NCI-H69 (cell line): ENCODE results near the gene CELF2.

Experiments
- DNase-seq: peaks from one replicate; lab custom pipeline; 2025; lab: John Stamatoyannopoulos, UW

CELF2 gene

DNA sequence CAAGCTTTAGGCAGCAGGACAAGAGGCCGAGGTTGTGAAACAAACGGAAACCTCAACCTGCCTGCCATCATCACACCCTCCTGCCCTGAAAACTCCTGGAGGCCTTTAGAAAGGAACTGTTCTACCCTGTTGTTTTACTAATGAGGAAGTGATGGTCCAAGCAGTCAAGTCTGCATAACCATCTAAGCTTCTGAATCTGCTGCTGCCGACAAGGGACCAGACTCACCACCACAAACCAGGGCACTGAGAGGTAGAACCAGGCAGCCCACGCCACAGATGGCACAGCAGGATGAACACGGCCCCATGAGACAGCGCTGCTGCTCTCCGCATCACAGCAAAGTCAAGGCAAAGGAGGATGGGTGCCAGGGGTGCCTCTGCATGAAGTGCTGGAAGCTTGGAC is 209.4 kb downstream of the CELF2 start:
- DNase-seq: no peak

DNA sequence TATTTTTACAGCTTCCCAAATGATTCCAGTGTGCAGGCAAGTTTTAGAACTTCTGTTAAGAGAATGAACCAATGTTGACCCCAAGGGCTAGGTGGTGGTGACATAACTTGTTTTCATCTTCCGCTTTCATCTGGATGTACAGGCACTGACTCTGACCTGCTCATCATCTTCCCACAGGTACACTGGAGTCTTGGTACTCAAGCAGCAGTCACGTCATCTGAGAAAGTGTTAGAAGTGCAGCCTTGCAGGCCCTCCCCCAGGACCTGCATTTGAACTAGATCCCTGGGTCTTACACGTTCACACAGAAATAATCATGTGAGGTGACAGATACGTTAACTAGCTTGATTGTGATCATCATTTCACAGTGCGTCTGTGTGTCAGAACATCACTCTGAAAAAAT is 212.2 kb downstream of the CELF2 start:
- no peak for DNase-seq

DNA sequence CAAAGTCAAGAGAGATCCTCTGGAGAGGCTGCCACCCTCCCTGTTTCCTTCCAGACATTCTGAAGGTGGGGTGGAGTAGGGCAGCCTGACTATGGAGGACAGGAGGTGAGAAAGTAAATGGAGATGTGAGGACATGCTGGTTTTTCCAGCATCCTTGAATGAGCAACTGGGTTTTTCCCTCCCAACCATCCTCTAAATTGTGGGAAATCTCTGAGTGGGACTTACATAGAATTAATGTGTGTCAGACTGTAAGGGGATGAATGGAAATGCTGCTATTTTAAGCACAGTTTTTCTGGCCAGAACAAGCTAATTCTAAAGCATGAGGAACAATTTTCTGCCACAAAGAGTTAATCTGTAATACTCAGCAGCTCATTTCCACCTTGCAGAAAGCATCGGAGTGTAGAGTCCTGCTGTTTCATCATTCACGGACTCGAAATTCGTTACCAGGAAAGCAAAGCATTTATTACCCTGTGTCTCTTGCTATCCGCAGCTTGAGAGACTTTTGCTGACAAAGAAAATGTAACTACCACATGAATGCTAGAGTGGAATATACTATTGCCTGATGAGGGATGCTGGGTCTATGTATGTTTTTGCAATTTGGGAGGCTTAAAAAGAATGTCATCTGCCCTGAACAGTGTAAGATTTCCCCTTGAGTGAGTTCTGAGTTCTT is 213.0 kb downstream of the CELF2 start:
- DNase-seq: no peak

DNA sequence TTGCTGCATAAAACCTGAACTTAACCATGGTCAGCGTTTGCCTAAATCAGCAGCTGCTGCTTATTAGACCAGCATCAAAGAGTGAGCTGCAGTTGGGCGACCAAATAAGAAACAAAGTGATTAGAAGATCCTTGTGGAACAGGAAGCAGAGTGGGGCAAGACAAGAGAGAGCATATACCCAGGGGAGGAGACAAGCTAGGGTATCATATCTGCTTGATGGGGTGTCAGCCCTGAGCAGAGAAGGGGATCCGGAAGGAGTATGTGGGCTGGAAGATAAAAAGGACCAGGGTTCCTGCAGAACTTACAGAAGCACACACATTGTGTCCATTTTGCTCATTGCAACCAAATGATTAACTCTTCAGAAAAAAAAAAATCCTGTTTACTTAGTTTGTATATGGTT is 213.6 kb downstream of the CELF2 start:
- no peak for DNase-seq

GRCh38 chr10:11232222-11232961 is 214.7 kb downstream of the CELF2 start:
- no peak for DNase-seq

GRCh38 chr10:11234857-11235531 is 217.3 kb downstream of the CELF2 start:
- no peak for DNase-seq

DNA sequence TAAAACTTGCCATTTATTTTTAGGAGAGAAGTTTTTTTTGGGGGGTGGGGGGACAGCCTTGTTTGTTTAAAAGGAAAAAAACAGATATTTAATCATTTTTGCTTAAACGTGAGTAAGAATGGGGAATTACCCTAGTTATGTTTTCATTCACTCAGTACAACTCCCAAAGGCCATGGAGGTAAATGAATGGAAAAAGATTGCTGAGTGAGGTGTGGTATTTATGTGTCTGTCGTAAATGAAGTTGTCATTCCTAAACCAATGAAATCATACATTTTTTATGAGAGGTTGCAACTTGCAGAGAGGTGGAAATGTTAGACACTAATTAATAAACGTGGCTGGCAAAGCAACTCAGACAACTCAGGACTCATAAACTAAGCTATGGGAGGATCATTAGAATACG is 218.1 kb downstream of the CELF2 start:
- no peak for DNase-seq

DNA sequence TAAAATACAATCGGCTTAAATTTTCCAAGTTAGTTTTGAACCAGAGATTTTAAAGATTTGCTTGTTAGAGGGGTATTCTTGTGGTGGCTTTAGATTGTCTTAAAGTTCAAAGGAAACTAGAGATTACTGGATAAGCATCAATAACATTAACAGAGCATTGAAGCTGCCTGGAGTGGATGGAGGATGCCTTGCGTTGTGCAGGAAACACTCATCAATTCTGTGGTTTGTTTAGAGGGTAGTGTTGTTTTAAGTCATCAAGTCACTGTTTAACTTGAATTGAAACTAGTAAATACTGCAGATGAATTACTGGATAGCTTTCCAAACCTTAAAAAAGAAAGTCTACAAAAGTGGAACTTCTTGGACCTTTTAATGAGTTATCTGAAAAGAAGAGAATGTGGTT is 218.6 kb downstream of the CELF2 start:
- DNase-seq: no peak

- DNase-seq: no peak
These were observed 219.9 kb downstream of the CELF2 start for GRCh38 chr10:11237571-11237970.

DNA sequence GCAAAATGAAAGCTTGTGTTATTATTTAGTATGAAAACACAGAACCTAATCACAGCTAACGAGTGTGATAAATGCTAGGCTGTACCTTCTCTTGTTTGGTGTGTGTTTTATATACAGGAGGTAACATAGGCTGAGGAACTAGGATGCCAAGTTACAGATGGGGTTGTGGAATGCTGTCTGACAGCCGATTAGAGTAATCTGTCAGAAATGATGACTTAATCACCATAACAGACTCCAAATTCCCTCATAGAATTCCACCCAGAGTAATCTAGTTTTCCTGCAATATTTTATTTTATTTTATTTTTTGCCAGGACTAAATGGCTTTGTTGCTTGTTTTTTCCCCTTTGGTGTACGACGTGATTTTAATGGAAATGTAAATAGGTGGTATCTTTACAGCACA is 221.2 kb downstream of the CELF2 start:
- DNase-seq: no peak

DNA sequence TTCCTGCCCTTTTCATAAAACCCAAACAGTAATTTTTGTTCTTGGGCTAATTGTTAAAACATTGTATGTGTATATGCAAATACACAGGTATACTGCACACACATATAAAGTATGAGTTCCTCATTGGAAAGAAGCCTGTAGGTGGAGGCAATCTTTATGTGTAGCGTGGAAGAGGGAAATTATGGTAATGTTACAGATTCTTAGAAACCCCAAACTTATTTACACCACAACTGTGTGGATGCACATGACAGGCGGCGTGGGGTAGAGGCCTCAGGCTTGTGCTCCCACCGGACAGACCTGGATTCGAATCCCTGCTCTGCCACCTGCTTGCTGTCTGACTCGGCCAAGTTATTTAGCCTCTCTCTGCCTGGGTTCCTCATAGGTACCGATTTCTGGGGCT is 223.0 kb downstream of the CELF2 start:
- DNase-seq: no peak

GRCh38 chr10:11242443-11243387 is 225.0 kb downstream of the CELF2 start:
- no peak for DNase-seq

DNA sequence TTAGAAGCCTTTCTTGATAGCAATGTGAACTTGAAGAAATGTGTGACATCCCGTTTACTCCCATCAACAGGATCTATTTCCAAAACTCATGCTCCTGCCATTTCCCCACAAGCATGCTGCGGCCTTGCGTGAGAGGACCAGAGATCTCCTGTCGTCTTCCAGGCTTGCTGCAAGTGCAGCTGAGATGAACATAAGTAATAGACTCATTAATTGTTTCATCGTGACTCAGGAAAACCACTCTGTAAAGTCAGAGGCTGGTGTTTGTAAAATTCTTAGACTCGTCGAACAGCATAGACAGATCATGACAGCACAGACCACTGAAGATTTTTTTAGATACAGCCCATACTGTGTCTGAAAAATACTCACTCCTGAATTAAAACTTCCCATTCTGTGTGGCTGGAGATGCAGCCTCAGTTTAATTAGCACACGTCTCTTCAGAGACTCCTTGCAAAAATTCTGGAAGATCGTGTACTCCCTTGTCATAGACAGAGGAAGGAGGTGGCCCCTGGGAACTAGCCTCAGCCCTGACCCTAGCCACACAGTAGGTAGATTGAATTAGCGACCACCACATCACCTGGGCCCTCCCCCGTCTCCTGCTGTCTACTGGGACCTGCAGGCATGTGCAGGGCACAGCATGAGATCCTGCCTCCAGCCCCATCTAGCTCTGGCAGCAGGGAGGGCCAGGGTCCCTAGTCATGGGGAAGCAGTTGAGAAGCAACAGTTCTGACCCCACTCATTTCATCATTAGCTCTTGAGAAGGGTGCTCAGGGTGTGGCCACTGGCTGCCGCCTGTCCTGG is 226.0 kb downstream of the CELF2 start:
- no peak for DNase-seq

- DNase-seq: no peak
These were observed 227.4 kb downstream of the CELF2 start for GRCh38 chr10:11245095-11245479.

DNA sequence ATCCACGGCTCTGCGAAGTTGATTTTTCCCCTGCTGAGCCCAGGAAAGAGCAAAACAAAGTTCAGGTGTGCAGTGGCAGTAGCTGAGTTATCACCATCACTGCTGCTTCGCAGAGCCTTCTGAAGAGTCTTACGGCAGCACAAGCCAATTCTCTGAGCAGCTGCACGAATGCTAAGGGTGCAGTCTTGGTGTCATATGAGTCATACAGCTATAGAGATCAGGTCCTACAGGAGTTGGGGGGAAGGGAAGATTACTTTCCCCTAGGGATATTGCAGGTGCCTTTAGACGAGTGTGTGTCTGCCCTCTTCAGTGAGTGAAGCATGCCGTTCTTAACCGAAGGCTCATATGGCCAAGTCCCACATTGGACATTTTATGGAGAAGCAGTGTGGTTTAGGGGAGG is 227.8 kb downstream of the CELF2 start:
- DNase-seq: no peak

DNA sequence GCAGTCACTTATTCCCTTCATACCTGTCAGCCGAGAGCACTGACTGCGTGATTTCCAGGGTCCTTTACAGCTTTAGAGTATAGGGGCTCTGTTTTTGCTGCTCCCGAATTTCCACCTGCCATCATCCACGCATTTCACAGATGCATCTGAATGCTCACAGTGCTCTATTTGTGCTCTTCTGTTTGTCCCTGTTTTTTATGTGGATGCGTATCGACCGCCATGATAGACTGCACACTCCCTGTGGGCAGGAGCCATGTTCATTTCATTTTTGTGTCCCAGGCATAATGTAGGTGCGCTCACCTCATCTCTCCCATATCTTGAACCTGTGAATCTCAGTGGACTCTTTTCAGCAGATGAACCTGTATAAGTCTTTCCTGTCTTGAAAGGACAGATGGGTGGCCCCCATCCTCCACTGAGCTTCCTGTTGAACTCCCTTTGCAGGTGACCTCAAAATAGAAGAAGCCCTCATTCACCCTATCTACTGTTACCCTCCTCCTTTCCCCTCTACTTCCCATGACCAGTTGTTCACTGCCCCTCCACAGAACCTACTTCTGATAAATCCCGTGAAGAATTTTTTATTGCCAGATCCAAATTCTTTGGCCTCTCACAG is 228.4 kb downstream of the CELF2 start:
- no peak for DNase-seq

GRCh38 chr10:11246752-11247467 is 229.2 kb downstream of the CELF2 start:
- DNase-seq: no peak

DNA sequence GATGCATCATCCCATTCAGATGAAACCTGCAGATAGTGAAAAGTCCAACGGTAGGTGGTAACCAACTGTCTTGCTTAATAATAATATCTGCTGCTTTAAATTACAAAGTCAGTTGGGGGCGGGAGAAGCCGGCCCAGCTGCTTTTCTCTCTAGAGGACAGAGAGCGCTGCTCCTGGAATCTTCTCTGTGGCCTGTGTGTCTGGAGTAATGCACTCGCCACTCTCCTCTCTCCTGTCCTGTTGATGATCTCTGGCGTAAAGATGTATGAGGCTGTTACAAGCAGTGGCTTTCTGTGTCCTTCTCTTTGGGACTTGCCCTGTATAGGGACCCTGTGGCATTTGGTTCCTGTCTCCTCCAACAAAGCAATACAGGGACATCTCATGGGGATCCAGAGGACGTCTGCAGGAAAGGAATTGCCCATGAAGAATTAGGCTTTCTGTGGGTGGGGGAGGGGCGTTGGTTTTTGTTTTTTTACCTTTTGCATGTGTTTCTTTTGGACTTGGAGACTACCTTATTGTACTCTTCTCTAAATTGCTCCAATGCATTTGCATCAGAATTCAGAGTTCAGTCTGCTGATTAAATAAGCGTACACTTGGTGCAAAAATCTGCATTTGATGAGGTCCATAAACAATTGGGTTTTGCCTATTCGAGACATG is 231.6 kb downstream of the CELF2 start:
- no peak for DNase-seq

DNA sequence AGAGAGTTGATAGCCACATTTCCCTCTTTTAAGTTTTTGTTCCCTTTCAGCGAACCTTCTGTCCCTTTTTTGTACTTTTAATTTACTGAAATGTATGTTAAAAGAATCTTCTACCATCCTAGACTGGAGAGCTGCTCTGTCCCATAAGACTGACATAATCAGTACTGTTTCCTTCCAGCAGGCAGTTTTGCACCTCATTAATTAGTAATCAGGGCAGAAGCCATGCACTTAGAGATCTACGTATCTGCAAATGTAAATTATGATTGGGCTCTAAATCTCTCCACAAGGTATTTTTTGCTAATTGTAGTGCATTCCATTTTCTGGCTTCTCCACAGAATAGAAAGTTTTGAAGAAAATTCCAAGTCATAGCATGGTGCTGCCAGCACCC is 232.1 kb downstream of the CELF2 start:
- DNase-seq: no peak

DNA sequence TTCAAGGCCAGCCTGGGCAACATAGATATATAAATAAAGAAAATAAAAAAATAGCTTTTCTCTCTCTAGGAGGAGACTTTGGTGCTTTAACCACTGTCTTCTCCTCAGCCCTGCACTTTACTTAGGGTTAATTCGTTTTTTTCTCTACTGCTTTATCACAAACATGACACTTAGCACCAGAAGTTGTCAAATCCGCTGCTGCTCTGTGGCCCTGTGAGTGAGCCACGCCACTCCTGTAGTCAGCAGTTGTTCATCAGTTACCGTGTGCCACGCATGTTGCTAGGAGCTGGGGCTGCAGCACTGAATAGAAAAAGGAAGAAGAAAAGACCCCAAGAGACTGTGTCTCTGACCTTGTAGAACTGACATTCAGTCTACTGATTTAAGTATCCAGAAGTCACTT is 232.6 kb downstream of the CELF2 start:
- DNase-seq: no peak
